Measurements from ENCODE around the gene CEP192. TPM values are rescaled to one million over a fixed set of nuclear protein-coding genes. Genes with fewer than 3 reads are reported as not detected.

CEP192 gene
- total RNA-seq, 1 experiment from 2014 or later, result 24.3 TPM

DNA sequence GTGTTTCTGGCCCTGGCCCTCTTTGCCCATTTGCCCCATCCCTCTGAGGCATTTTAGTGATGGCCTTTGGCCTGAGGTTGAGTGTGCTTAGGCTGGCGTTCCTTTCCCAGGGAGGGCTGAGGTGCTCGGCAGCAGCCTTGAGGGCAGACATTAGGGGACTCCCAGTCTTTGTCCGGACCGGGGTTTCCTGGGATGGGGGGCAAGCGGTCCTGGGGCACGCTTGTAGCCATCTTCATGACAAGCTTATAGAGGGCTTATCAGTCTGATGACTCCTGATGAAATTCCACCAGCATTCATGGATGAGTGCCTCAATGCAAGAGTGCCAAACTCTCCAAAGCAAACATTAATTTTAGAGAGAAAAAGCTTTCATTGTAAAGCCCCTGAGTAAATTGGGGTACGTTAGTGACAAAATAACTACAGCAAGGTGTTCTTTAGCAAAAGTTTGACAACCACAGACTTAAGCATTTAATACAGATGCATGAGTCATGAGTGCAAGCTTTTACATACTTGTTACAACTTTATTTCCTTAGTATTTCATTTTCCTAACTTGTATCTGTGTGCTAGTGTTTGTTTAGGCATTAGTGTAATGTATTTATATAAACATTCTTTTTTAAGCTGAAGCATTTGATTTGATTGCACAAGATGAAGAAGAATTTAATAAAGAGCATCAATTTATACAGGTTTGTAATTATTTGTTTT lies 45.6 kb downstream of the CEP192 start (continued):
- no peak for TF ChIP-seq TCF7L2 (IDR thresholded peaks at IDR 0.05; ENCODE audit: borderline replicate concordance, extremely low read depth, insufficient read depth, insufficient read length)

DNA sequence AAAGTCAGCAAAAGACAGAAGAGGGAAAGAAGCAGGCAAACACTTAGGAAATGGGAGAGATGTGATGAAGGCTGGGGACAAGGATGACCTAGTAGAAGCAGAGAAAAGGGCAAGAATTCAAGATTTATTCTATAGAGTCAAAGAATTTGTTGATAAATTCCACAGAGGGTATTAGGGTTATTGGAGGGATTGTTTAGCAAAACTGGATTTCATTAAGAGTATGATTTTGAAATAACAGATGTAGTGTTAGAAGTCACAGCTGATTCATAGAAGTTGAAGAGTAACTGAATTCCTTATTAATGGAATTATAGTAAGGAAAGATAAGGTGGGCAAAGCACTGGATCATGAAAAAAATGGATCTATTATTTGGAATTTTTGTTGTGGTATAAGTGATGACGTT lies 48.6 kb downstream of the CEP192 start:
- no peak overlapping the region for H3K27ac ChIP-seq (ENCODE audit: low read depth, low read length)
- no peak overlapping the region for H3K9ac ChIP-seq (ENCODE audit: low read length)
- H3K9me3 ChIP-seq (ENCODE audit: control insufficient read depth in 1 of 2, insufficient read depth in 1 of 2, low read depth in 1 of 2, low read length in 2 of 2), result no peaks in the 10 kb centered on the region
- no peak for ATAC-seq
- H3K9me2 ChIP-seq (ENCODE audit: insufficient read depth), result no peaks in the 10 kb centered on the region
- no peaks in the 10 kb centered on the region for H3K27me3 ChIP-seq (ENCODE audit: insufficient read depth, low read length)
- H3K79me2 ChIP-seq (ENCODE audit: insufficient read depth, low read length), result peaks cover 30% of the 10 kb centered on the region
- H3K4me1 ChIP-seq (ENCODE audit: control insufficient read depth in 1 of 2, insufficient read depth in 2 of 2, low read length in 2 of 2), result no peaks in the 10 kb centered on the region
- H2AFZ ChIP-seq (ENCODE audit: low read depth, low read length, poor library complexity, severe bottlenecking), result no peak overlapping the region
- intact Hi-C loops (cut with micrococcal nuclease), result no loop called here
- POLR2A ChIA-PET, result no interaction called here
- no TSS peak for BruUV-seq (replicated peaks)
- RAD21 ChIA-PET (ENCODE audit: low non-redundant PET in 1 of 2, low total read pairs in 2 of 2, uncharacterized antibody in 2 of 2, unreplicated experiment in 2 of 2), result no interaction called here
- DNase-seq (ENCODE audit: low read depth, low spot score), result no peak
- no peak overlapping the region for H3K4me2 ChIP-seq (ENCODE audit: low read length)
- CTCF ChIA-PET, result no interaction called here
- TF ChIP-seq JUND (IDR thresholded peaks at IDR 0.05) (no peak), POLR2A (IDR thresholded peaks at IDR 0.05; ENCODE audit: borderline replicate concordance, extremely low read depth, insufficient read depth, insufficient read length) (no peak), SIN3A (IDR thresholded peaks at IDR 0.05; ENCODE audit: low read depth) (no peak), SP1 (IDR thresholded peaks at IDR 0.05; ENCODE audit: low read depth) (no peak), CEBPB (IDR thresholded peaks at IDR 0.05; ENCODE audit: low read depth) (no peak), YY1 (IDR thresholded peaks at IDR 0.05; ENCODE audit: extremely low read depth, insufficient replicate concordance, low read depth, low read length) (no peak), CBX3 (IDR thresholded peaks at IDR 0.05; ENCODE audit: low read depth) (no peak), EGR1 (IDR thresholded peaks at IDR 0.05; ENCODE audit: low read depth) (no peak), RAD21 (IDR thresholded peaks at IDR 0.05; ENCODE audit: low read depth) (no peak), ZFX (IDR thresholded peaks at IDR 0.05) (no peak), ELF1 (IDR thresholded peaks at IDR 0.05; ENCODE audit: borderline replicate concordance, low read depth) (no peak), FOSL1 (IDR thresholded peaks at IDR 0.05; ENCODE audit: low read depth) (no peak), EZH2phosphoT487 (IDR thresholded peaks at IDR 0.05; ENCODE audit: borderline replicate concordance) (no peak), SRF (IDR thresholded peaks at IDR 0.05; ENCODE audit: low read depth) (no peak)
- TF ChIP-seq, protein P1, sequence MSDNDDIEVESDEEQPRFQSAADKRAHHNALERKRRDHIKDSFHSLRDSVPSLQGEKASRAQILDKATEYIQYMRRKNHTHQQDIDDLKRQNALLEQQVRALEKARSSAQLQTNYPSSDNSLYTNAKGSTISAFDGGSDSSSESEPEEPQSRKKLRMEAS (IDR thresholded peaks at IDR 0.05), result no peak
- TF ChIP-seq, protein P2, sequence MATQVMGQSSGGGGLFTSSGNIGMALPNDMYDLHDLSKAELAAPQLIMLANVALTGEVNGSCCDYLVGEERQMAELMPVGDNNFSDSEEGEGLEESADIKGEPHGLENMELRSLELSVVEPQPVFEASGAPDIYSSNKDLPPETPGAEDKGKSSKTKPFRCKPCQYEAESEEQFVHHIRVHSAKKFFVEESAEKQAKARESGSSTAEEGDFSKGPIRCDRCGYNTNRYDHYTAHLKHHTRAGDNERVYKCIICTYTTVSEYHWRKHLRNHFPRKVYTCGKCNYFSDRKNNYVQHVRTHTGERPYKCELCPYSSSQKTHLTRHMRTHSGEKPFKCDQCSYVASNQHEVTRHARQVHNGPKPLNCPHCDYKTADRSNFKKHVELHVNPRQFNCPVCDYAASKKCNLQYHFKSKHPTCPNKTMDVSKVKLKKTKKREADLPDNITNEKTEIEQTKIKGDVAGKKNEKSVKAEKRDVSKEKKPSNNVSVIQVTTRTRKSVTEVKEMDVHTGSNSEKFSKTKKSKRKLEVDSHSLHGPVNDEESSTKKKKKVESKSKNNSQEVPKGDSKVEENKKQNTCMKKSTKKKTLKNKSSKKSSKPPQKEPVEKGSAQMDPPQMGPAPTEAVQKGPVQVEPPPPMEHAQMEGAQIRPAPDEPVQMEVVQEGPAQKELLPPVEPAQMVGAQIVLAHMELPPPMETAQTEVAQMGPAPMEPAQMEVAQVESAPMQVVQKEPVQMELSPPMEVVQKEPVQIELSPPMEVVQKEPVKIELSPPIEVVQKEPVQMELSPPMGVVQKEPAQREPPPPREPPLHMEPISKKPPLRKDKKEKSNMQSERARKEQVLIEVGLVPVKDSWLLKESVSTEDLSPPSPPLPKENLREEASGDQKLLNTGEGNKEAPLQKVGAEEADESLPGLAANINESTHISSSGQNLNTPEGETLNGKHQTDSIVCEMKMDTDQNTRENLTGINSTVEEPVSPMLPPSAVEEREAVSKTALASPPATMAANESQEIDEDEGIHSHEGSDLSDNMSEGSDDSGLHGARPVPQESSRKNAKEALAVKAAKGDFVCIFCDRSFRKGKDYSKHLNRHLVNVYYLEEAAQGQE (IDR thresholded peaks at IDR 0.05; ENCODE audit: low read depth), result no peak
- TF ChIP-seq, protein P3, sequence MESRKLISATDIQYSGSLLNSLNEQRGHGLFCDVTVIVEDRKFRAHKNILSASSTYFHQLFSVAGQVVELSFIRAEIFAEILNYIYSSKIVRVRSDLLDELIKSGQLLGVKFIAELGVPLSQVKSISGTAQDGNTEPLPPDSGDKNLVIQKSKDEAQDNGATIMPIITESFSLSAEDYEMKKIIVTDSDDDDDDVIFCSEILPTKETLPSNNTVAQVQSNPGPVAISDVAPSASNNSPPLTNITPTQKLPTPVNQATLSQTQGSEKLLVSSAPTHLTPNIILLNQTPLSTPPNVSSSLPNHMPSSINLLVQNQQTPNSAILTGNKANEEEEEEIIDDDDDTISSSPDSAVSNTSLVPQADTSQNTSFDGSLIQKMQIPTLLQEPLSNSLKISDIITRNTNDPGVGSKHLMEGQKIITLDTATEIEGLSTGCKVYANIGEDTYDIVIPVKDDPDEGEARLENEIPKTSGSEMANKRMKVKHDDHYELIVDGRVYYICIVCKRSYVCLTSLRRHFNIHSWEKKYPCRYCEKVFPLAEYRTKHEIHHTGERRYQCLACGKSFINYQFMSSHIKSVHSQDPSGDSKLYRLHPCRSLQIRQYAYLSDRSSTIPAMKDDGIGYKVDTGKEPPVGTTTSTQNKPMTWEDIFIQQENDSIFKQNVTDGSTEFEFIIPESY (IDR thresholded peaks at IDR 0.05; ENCODE audit: extremely low read depth, insufficient replicate concordance, low read length), result no peak
- TF ChIP-seq, protein P4, sequence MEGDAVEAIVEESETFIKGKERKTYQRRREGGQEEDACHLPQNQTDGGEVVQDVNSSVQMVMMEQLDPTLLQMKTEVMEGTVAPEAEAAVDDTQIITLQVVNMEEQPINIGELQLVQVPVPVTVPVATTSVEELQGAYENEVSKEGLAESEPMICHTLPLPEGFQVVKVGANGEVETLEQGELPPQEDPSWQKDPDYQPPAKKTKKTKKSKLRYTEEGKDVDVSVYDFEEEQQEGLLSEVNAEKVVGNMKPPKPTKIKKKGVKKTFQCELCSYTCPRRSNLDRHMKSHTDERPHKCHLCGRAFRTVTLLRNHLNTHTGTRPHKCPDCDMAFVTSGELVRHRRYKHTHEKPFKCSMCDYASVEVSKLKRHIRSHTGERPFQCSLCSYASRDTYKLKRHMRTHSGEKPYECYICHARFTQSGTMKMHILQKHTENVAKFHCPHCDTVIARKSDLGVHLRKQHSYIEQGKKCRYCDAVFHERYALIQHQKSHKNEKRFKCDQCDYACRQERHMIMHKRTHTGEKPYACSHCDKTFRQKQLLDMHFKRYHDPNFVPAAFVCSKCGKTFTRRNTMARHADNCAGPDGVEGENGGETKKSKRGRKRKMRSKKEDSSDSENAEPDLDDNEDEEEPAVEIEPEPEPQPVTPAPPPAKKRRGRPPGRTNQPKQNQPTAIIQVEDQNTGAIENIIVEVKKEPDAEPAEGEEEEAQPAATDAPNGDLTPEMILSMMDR (IDR thresholded peaks at IDR 0.05 in 2 of 3, conservative IDR thresholded peaks at IDR 0.05 in 1 of 3; ENCODE audit: borderline replicate concordance in 1 of 3, insufficient read depth in 1 of 3, low read depth in 2 of 3, low read length in 2 of 3), result no peak
- no peaks in the 10 kb centered on the region for H4K20me1 ChIP-seq (ENCODE audit: insufficient read depth)
- no peak overlapping the region for H3K4me3 ChIP-seq (replicated peaks in 1 of 2; ENCODE audit: low read depth in 1 of 2, low read length in 2 of 2)
- peaks cover 5 to 20% of the 10 kb centered on the region in 2 experiments; a peak in 2 of 4 replicates for H3K36me3 ChIP-seq (ENCODE audit: control insufficient read depth in 1 of 2, insufficient read depth in 2 of 2, low read length in 2 of 2)
